HepG2 (cell line): ENCODE results near the gene DLG2. TPM values are rescaled to one million over a fixed set of nuclear protein-coding genes. Genes with fewer than 3 reads are reported as not detected.

Source experiments
- ATAC-seq: fragments of 200-7000 bp; cut with Tn5 transposase; 3 replicates; pipeline ENCODE4 v1.9.1; 2020; ENCODE audit warnings: mild to moderate bottlenecking, moderate library complexity
- BruUV-seq: library from RNA; stranded (reverse); fragments of 400-500 nt; replicated peaks from 2 replicates; lab custom pipeline; 2021; lab: Mats Ljungman, UMichigan
- CTCF ChIA-PET: fragments of 300-600 bp; formaldehyde crosslinking; extraction: SDS; loops from one replicate; lab custom pipeline; 2021; ENCODE audit warnings: low total read pairs, inconsistent platforms, low intra/inter-chr PET ratio; lab: Yijun Ruan, JAX
- POLR2A ChIA-PET: fragments of 350-600 bp; sonication (Branson Sonifier 250); formaldehyde crosslinking; loops from one replicate; lab custom pipeline; 2020; ENCODE audit warnings: antibody characterized with exemption, inconsistent platforms; lab: Yijun Ruan, JAX
- DNase-seq: peaks from one replicate; pipeline ENCODE4 v3.0.0-alpha.2; 2015; ENCODE audit warnings: low spot score
- FAIRE-seq: peaks from 3 replicates; lab custom pipeline; 2011; peaks lifted over from hg19 to GRCh38; lab: Jason Lieb, UNC
- H2AFZ ChIP-seq: one replicate; pipeline ENCODE4 v1.6.1; 2011; ENCODE audit warnings: low read length, inconsistent platforms
- H3K27ac ChIP-seq: fragments of 300-600 bp; 3 replicates; pipeline ENCODE4 v1.8.0; 2011; ENCODE audit warnings: mixed run types, mild to moderate bottlenecking, mixed read lengths, low read length, inconsistent platforms; ENCODE audit not compliant: insufficient read depth; ENCODE audit errors: extremely low read length
- H3K27me3 ChIP-seq, 2 experiments: fragments of 200-600 bp in 1 of 2; 2 replicates in 1 of 2; 3 replicates in 1 of 2; pipeline versions ENCODE4 v1.6.0 to v1.8.0; 2011; ENCODE audit warnings: low read length in 2 of 2, mild to moderate bottlenecking in 2 of 2, moderate library complexity in 2 of 2, inconsistent platforms in 1 of 2; ENCODE audit not compliant: insufficient read depth in 2 of 2, control insufficient read depth in 1 of 2
- H3K36me3 ChIP-seq, 2 experiments: fragments of 200-600 bp in 1 of 2; replicated peaks in 1 of 2; 2 replicates in 1 of 2; 3 replicates in 1 of 2; pipeline versions ENCODE4 v1.5.1 to v1.8.0; 2011; ENCODE audit warnings: low read length in 2 of 2, inconsistent platforms in 1 of 2; ENCODE audit not compliant: insufficient read depth in 2 of 2, control insufficient read depth in 1 of 2
- H3K4me1 ChIP-seq: 2 replicates; pipeline ENCODE4 v1.5.1; 2012; ENCODE audit warnings: low read length, inconsistent platforms; ENCODE audit not compliant: insufficient read depth
- H3K4me2 ChIP-seq: 2 replicates; pipeline ENCODE4 v1.6.0; 2011; ENCODE audit warnings: low read depth, low read length, inconsistent platforms
- H3K4me3 ChIP-seq, 3 experiments: fragments of 200-600 bp in 1 of 3; sonication (generic), shearing (Covaris generic) in 1 of 3; replicated peaks in 1 of 3; 2 replicates each; pipeline ENCODE4 v1.5.1; 2011 to 2016; ENCODE audit warnings: low read length in 3 of 3, inconsistent platforms in 2 of 3, low read depth in 2 of 3, mild to moderate bottlenecking in 2 of 3, control low read depth in 1 of 3, mixed read lengths in 1 of 3; ENCODE audit not compliant: insufficient read depth in 1 of 3
- H3K79me2 ChIP-seq: one replicate; pipeline ENCODE4 v1.6.1; 2011; ENCODE audit warnings: low read length, inconsistent platforms; ENCODE audit not compliant: insufficient read depth
- H3K9ac ChIP-seq: 2 replicates; pipeline ENCODE4 v1.6.0; 2011; ENCODE audit warnings: mild to moderate bottlenecking, low read depth, low read length, inconsistent platforms; ENCODE audit not compliant: insufficient read depth
- H3K9me3 ChIP-seq: 2 replicates; pipeline ENCODE4 v1.5.1; 2012; ENCODE audit warnings: mild to moderate bottlenecking, low read length
- H4K20me1 ChIP-seq: 2 replicates; pipeline ENCODE4 v1.6.0; 2011; ENCODE audit warnings: inconsistent platforms, mild to moderate bottlenecking, low read length, moderate library complexity; ENCODE audit not compliant: insufficient read depth
- FOSL1 ChIP-seq: sonication (generic); formaldehyde crosslinking; IDR thresholded peaks from 2 replicates; pipeline ENCODE4 v1.9.0; 2021; ENCODE audit warnings: missing genetic modification reagents, borderline replicate concordance
- GABPB1 ChIP-seq: IDR thresholded peaks from 2 replicates; pipeline ENCODE4 v1.6.1; 2016; ENCODE audit warnings: mild to moderate bottlenecking, missing genetic modification reagents, moderate library complexity, missing compliant biosample characterization
- RAD21 ChIP-seq: fragments of 450-650 bp; formaldehyde crosslinking; IDR thresholded peaks from 2 replicates; pipeline ENCODE4 v1.5.0; 2020; ENCODE audit warnings: mild to moderate bottlenecking
- YEATS4 ChIP-seq: sonication (generic); formaldehyde crosslinking; IDR thresholded peaks from 2 replicates; pipeline ENCODE4 v1.4.0; 2020; ENCODE audit warnings: missing genetic modification reagents, borderline replicate concordance
- ZNF30 ChIP-seq: sonication (generic); formaldehyde crosslinking; IDR thresholded peaks from 2 replicates; pipeline ENCODE4 v1.5.0; 2020; ENCODE audit warnings: mild to moderate bottlenecking, missing genetic modification reagents
- WGBS: methylation state at CpG from one replicate; pipeline ENCODE4 v1.1.6; 2017; ENCODE audit warnings: low lambda C conversion rate; 5-methylcytosine and 5-hydroxymethylcytosine counted together
- in situ Hi-C: cut with HindIII; loops from 2 replicates; pipeline ENCODE4 v1.10.0; 2017; ENCODE audit warnings: low pct_unique_long_range_greater_than_20kb; ENCODE audit not compliant: extremely low pct_ligation_motif_present
- intact Hi-C: fragments of 100-400 bp; cut with micrococcal nuclease; formaldehyde crosslinking; loops from one replicate; pipeline ENCODE4 v1.10.0; 2022; ENCODE audit not compliant: unreplicated experiment
- polyA plus RNA-seq, 8 experiments: library from polyadenylated mRNA; depleted of rRNA in 3 of 8; stranded (reverse) in 7 of 8; unstranded in 1 of 8; fragments of >200 nt; fragmentation: Illumina TruSeq in 4 of 8; extraction: Trizol in 4 of 8; gene quantifications; 2 replicates each; pipeline versions ENCODE4 v1.2.1 to v1.2.3, GENCODE V29; 2011 to 2016; ENCODE audit warnings: low read depth in 4 of 8, missing spikeins in 1 of 8, mixed read lengths in 1 of 8; ENCODE audit not compliant: insufficient read depth in 1 of 8
- total RNA-seq, 5 experiments: library from RNA; depleted of rRNA; stranded (reverse); fragments of >200 nt; fragmentation: Illumina TruSeq; extraction: Trizol; gene quantifications; 2 replicates each; pipeline ENCODE4 v1.2.3, GENCODE V29; 2016; ENCODE audit warnings: low read depth in 1 of 5
- TF ChIP-seq, protein P1 (sequence below): sonication (generic); formaldehyde crosslinking; IDR thresholded peaks from 2 replicates; pipeline ENCODE4 v1.5.1; 2020; ENCODE audit warnings: missing genetic modification reagents, mild to moderate bottlenecking, borderline replicate concordance

The DLG2 gene
- total and polyA plus RNA-seq, 2 of the 13 experiments (the other 11 are each of a cell fraction or from before 2014, with no cell fraction given) = 0.46 to 1.0 TPM

GRCh38 chr11:84819128-84819527 lies 808.0 kb downstream of the DLG2 start:
- H2AFZ ChIP-seq = no peak overlapping the region
- H3K4me3 ChIP-seq = no peak overlapping the region
- H4K20me1 ChIP-seq = no peaks in the 10 kb centered on the region
- intact Hi-C loops (no loop called here), in situ Hi-C loops (no loop called here)
- BruUV-seq = no TSS peak
- no peaks in the 10 kb centered on the region for H3K4me1 ChIP-seq
- no peak overlapping the region for H3K9ac ChIP-seq
- no peak overlapping the region for H3K27ac ChIP-seq
- POLR2A ChIA-PET = no interaction called here
- no peak overlapping the region for H3K4me2 ChIP-seq
- no peak for TF ChIP-seq YEATS4 (CRISPR knock-in tag)
- no peak for TF ChIP-seq RAD21 (CRISPR knock-in tag)
- TF ChIP-seq, all 625 proteins: peak for 0
- DNase-seq (no peak), ATAC-seq (no peak), FAIRE-seq (no peak)
- WGBS = 0% methylated on average over 1 of the region's 1 CpG
- Histone ChIP-seq H3K36me3 (no peaks in the 10 kb centered on the region), H3K79me2 (no peaks in the 10 kb centered on the region), H3K9me3 (no peaks in the 10 kb centered on the region), H3K27me3 (no peaks in the 10 kb centered on the region; a peak in 1 of 5 replicates)
- CTCF ChIA-PET = no interaction called here

- H3K4me2 ChIP-seq = no peak overlapping the region
- BruUV-seq = no TSS peak
- no peak overlapping the region for H3K4me3 ChIP-seq
- no peaks in the 10 kb centered on the region for H3K79me2 ChIP-seq
- ChIA-PET POLR2A (no interaction called here), CTCF (no interaction called here)
- in situ Hi-C loops (no loop called here), intact Hi-C loops (no loop called here)
- no peaks in the 10 kb centered on the region for H3K36me3 ChIP-seq
- H3K9me3 ChIP-seq = no peaks in the 10 kb centered on the region
- no peaks in the 10 kb centered on the region for H3K27me3 ChIP-seq
- no peak overlapping the region for H2AFZ ChIP-seq
- FAIRE-seq (no peak), DNase-seq (no peak), ATAC-seq (no peak)
- no peak overlapping the region for H3K9ac ChIP-seq
- H3K4me1 ChIP-seq = no peaks in the 10 kb centered on the region
- no peak overlapping the region for H3K27ac ChIP-seq
- H4K20me1 ChIP-seq = no peaks in the 10 kb centered on the region
- TF ChIP-seq GABPB1 (CRISPR knock-in tag) (no peak), ZNF30 (no peak), FOSL1 (CRISPR knock-in tag) (no peak)
- TF ChIP-seq, protein P1, sequence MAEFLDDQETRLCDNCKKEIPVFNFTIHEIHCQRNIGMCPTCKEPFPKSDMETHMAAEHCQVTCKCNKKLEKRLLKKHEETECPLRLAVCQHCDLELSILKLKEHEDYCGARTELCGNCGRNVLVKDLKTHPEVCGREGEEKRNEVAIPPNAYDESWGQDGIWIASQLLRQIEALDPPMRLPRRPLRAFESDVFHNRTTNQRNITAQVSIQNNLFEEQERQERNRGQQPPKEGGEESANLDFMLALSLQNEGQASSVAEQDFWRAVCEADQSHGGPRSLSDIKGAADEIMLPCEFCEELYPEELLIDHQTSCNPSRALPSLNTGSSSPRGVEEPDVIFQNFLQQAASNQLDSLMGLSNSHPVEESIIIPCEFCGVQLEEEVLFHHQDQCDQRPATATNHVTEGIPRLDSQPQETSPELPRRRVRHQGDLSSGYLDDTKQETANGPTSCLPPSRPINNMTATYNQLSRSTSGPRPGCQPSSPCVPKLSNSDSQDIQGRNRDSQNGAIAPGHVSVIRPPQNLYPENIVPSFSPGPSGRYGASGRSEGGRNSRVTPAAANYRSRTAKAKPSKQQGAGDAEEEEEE (CRISPR knock-in tag) = no peak
- WGBS = 0% methylated on average over 3 of the region's 3 CpGs
Observed at GRCh38 chr11:84817998-84818397, 809.1 kb downstream of the DLG2 start.
